ENCODE measurements around the gene EIF2AK3.

Gene EIF2AK3

GRCh38 chr2:88537640-88538039 lies 89.6 kb downstream of the EIF2AK3 start:
- peak; percentile 32 for DNase-seq

GRCh38 chr2:88530081-88530480 lies 97.2 kb downstream of the EIF2AK3 start:
- DNase-seq = no peak

GRCh38 chr2:88521445-88522073 lies 105.7 kb downstream of the EIF2AK3 start:
- no peak for DNase-seq

GRCh38 chr2:88517759-88518201 lies 109.5 kb downstream of the EIF2AK3 start:
- no peak for DNase-seq
